ENCODE results near the gene NUCKS1.

The NUCKS1 gene

DNA sequence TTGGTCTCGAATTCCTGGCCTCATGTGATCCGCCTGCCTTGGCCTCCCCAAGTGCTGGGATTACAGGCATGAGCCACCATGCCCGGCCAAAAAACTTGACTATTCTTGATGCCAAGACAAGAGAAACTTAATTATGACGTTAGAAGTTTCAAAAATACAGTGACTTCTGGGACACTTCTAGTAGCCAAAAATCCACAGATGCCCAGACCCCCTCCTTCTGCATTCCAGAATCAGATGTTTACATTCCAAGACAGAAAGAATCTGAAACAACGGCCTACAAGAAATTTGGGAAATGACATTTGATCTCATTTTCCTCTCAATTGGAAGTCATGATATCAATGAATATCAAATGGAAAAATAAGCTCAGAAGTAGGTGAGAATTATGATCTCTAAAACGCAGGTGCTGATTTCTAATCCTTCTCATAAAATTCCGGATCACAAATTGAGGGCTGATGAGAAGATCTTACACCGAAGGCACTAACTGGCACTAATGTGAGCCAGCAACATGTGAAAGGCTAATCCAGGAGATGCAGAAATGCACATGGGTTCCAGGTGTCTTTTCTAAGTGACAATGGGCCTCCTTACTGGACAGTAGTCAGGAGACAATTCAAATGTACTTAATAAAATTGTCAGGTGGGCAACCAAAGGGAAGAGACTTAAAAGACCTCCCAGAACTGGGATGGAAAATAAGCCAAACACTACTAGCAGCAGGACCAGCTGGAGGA, 19.8 kb upstream of the NUCKS1 start:
- no peak for DNase-seq

DNA sequence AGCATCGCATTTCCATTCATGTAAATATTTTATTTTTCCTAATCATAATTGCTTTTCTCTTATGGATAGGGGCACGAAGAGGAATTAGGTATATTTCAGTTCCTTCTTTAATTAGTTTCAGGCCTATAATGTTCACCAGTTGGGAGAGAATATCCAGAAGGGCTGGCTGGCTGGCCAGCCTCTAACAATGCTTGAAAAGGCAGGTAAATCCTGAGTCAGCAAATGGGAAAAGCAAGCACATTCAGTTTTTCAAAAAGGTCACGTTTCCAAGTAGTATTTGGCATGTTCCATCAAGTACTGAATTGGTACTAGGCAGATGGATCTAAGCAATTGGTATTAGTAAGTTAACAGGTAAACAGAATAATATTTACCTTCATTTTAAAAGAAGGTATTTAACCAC, 17.3 kb upstream of the NUCKS1 start:
- DNase-seq, result no peak

GRCh38 chr1:205766570-205766969, 16.6 kb upstream of the NUCKS1 start:
- DNase-seq, result no peak

- no peak for DNase-seq
Observed at GRCh38 chr1:205766038-205766437, 16.1 kb upstream of the NUCKS1 start.

GRCh38 chr1:205764578-205764977, 14.6 kb upstream of the NUCKS1 start:
- DNase-seq, result no peak

- no peak for DNase-seq
Observed at GRCh38 chr1:205763980-205764379, 14.0 kb upstream of the NUCKS1 start.

DNA sequence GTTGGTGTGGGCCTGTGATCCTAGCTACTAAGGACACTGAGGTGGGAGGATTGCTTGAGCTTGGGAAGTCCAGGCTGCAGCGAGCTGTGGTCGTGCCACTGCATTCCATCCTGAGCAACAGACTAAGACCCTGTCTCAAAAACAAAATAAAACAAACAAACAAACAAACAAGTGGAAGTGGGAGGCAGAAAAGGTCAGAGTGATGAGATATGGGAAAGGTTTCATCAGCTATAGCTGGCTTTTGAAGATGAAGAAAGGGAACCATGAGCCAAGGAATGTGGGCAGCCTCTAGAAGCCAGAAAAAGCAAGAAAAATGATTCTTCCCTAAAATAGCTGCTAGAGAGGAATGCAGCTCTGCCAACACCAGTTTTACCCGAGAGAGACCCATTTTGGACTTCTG, 10.6 kb upstream of the NUCKS1 start:
- no peak for DNase-seq

DNA sequence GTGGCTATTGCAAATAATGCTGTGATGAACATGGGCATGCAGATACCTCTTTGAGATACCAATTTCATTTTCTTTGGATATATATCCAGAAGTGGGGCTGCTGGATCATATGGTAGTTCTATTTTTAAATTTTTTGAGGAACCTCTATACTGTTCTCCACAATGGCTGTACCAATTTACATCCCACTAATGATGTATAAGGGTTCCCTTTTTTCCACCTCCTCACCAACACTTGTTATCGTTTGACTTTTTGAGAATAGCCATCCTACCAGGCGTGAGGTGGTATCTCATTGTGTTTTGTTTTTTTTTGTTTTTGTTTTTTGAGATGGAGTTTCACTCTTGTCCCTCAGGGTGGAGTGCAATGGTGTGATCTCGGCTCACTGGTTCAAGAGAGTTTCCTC, 6.6 kb upstream of the NUCKS1 start:
- no peak for DNase-seq

- no peak for DNase-seq
Observed at GRCh38 chr1:205754857-205755256, 4.9 kb upstream of the NUCKS1 start.

- no peak for DNase-seq
Observed at GRCh38 chr1:205751036-205751651, 1.2 kb upstream of the NUCKS1 start.

DNA sequence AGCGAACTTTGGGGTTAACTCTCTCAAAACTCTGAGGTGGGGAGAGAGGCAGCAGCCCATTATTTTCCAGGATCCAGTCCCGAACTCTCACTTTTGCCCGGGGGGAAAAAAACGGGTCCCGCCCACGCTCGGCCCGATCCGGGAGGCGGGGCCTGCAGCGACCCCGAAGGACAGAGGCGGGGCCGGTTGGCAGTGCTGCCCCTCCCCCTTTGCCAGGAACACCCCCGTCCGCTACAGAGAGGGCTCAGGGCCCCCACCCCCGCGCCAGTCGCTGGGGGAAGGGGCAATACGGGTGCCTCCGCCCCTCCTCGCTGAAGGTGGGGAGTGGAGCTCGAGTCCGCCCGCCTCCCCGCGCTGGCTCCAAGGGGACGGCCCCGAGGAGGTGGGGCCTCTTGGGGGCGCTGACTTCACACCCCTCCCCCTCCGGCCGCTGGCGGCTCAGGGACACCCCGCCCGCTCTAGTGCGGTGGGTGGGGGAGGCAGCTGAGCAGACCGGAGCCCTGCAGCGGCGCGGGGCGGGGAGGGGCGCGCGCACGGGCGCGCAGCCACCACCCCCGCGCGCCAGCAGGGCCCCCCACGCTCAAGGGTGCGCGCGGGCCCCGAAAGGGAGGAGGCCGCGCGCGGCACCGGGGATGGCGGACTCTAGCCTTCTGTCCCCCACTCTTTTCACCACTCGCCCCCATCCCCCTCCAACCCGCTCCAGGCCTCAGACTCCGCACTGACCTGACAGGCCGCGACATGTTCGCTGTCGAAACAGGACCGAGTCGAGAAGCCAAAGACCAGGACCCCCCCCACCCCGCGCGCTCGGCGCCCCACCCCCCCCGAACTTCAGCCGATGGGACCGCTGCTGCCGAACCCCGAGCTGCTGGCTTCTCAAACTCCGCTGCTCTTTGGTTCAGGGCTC, 496 bp downstream of the NUCKS1 start:
- peak; percentile 91 for DNase-seq

- DNase-seq, result no peak
Observed at GRCh38 chr1:205748403-205749233, 1.4 kb downstream of the NUCKS1 start.

GRCh38 chr1:205746757-205747412, 3.1 kb downstream of the NUCKS1 start:
- DNase-seq, result no peak

DNA sequence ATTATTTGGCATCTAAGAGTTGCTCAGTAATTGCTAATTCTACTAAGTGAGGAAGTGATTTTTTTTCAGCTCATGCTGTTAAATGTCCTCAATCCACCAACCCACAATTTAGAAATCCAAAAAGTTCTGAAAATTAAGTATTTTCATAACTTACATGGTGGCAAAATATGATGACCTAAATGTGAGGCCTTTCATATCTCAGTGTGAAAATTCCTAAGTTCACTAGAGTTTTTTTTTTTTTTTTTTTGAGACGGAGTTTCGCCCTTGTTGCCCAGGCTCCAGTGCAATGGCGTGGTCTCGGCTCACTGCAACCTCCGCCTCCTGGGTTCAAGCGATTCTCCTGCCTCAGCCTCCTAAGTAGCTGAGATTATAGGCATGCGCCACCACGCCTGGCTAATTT, 5.6 kb downstream of the NUCKS1 start:
- DNase-seq, result no peak

GRCh38 chr1:205743977-205744376, 6.0 kb downstream of the NUCKS1 start:
- no peak for DNase-seq

GRCh38 chr1:205741681-205742080, 8.3 kb downstream of the NUCKS1 start:
- no peak for DNase-seq

DNA sequence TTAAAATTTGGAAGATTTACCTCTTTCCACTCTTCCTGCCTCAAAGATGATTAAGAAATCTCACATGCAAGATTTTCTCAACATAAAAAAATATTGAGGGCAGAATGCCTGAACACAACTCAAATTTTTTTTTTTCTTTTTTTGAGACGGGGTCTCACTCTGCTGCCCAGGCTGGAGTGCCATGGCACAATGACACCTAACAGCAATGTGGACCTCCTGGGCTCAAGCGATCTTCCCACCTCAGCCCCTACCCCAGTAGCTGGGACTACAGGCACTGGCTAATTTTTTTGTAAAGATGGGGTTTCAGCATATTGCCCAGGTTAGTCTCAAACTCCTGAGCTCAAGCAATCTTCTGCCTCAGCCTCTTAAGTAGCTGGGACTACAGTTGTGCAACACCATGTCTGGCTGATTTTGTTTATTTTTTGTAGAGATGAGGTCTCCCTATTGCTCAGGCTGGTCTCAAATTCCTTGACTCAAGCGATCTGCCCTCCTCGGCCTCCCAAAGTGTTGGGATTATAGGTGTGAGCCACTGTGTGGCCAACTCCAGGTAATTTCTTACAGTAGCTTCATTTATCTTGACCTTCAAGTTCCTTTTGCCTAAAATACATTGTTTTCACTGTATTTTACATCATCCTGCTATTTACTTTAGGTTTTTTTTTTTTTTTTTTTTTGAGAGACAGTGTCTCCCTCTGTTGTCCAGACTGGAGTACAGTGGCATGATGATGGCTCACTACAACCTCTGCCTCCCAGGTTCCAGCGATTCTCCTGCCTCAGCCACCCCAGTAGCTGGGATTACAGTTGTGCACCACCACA, 10.4 kb downstream of the NUCKS1 start:
- no peak for DNase-seq

DNA sequence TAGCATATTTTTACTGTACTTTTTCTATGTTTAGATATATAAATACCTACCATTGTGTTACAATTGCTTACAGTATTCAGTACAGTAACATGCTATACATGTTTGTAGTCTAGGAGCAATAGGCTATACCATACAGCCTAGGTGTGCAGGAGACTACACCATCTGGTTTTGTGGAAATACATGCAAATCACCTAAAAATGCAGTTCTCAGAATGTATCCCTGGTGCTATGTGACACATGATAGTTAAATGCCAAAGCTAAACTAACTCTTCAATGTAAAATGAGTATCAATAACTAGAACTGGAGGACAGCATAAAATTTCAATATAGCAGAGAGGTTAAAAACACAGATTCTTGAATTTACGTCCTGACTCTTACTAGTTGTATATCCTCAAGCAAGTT, 14.8 kb downstream of the NUCKS1 start:
- no peak for DNase-seq

DNA sequence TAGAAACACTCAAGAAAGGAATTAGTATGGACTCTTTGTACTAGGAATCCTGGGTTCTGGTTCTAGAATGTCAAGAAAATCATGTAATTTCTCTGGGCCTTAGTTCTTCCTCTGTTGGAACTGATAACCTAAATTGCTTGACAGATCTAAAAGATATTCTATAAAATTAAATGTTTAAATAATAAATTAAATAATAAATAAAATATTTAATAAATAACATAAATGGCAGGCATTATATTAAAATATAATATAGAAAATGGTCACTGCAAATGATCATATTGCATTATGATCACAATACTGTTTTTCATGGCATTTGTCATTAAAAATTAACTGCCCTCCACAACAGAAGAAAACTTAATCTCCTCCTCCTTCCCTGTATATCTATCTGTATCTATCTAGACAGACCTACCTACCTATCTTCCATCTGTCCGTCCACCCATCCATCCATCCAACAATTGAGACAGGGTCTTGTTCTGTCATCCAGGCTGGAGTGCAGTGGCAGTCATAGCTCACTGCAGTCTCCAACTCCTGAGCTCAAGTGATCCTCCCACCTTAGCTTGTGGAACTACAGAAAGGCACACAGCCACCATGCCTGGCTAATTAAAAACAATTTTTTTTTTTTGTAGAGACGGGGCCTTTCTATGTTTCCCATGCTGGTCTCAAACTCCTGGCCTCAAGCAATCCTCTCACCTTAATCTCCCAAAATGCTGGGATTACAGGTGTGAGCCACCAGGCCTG, 16.4 kb downstream of the NUCKS1 start:
- DNase-seq, result no peak

- no peak for DNase-seq
Observed at GRCh38 chr1:205729945-205730610, 19.9 kb downstream of the NUCKS1 start.

Measured in T-helper 9 cell (primary cell).